ENCODE results near the gene BAZ2B.
"Not testable (repeated sequence)": the region's sequence is repeated elsewhere in the genome, so short reads cannot be mapped to it uniquely, and the experiment has no call there.

BAZ2B gene

DNA sequence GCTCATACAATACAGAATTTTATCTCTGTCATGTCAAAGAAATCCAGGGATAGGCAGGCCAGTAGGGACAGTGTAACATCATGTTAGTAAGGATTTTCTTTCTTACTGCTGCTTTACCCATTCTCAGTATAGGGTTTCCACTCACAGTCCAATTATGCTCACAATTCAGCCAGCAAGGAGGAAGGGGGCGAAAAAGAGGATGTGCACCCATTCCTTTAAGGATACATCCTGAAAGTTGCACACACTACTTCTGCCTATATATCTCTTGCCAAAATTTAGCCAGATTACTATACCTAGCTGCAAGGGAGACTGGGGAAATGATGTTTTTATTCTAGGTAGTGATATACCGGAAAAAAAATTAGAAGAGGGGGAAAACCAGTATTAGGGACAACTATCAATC, 66.1 kb downstream of the BAZ2B start:
- Histone ChIP-seq H3K4me1 (ENCODE audit: insufficient read depth, low read length) (peaks cover 4% of the 10 kb centered on the region; the same call in 1 of the 2 replicates), H3K9me3 (ENCODE audit: control insufficient read depth, insufficient read depth, low read length) (no peaks in the 10 kb centered on the region), H3K36me3 (ENCODE audit: insufficient read depth, low read length) (no peaks in the 10 kb centered on the region), H3K9ac (ENCODE audit: low read depth, low read length) (no peak overlapping the region)

DNA sequence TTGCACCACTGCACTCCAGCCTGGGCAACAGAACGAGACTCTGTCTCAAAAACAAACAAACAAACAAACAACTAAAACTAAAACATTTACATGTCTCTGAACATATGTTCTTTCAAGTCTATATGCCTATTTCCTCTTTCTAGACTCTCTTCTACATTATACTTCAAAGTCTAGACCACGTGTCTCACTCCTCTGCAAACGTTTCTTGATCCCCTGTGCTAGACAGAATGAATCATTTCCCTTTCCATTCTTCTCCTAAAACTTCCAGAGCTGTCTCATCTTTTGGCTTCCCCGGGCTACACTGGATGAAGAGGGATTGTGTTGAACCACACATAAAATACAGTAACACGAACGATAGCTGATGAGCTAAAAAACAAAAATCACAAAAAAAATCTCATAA, 67.1 kb downstream of the BAZ2B start:
- Histone ChIP-seq H3K9me3 (ENCODE audit: control insufficient read depth, insufficient read depth, low read length) (no peaks in the 10 kb centered on the region), H3K9ac (ENCODE audit: low read depth, low read length) (no peak overlapping the region), H3K36me3 (ENCODE audit: insufficient read depth, low read length) (no peaks in the 10 kb centered on the region), H3K4me1 (ENCODE audit: insufficient read depth, low read length) (peaks cover 4% of the 10 kb centered on the region; the same call in 1 of the 2 replicates)

DNA sequence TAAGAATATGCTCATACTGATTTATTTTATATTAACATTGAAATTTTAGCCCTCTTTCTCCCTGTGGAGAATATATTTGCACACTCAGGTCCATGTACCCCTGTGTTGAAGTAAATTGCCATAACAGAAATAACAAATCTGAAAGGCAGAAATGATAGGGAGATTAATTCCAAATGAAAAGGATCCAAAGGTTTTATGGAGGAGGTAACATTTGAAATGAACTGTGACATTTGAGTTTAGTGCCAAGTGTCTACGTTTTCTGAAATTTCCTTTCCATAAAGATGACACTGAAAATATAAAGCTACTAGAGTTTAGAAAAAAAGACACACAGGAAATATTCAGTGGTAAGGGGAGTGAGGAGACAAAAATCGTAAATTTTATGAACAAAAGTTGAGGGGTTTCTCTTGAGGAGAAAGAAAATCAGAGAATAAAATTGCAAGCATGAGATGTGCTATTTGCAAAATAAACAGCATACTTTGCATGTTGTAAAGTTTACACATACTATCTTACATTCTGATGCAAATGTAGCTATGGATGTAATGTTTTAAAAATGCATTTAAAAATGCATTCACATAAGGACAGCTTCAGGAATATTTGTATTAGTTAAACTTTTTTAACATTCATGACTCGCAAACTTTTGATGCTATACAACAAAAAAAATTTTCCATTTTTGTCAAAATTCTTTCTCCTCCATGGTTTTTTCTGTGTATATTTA, 69.5 kb downstream of the BAZ2B start:
- peaks cover 4% of the 10 kb centered on the region; the same call in 1 of the 2 replicates for H3K4me1 ChIP-seq (ENCODE audit: insufficient read depth, low read length)
- no peak overlapping the region for H3K9ac ChIP-seq (ENCODE audit: low read depth, low read length)
- H3K36me3 ChIP-seq (ENCODE audit: insufficient read depth, low read length), result no peaks in the 10 kb centered on the region
- H3K9me3 ChIP-seq (ENCODE audit: control insufficient read depth, insufficient read depth, low read length), result no peaks in the 10 kb centered on the region

DNA sequence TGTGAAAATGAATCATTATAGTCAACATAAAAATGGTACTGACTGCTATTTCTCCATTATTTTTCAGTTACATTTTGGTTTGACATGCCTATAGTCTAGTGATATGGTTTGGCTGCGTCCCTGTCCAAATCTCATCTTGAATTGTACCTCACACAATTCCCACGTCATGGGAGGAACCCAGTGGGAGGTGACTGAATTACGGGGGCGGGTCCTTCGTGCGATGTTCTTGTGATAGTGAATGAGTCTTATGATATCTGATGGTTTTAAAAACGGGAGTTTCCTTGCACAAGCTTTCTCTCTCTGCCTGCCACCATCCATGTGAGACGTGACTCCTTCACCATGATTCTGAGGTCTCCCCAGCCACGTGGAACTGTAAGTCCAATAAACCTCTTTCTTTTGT, 70.3 kb downstream of the BAZ2B start:
- Histone ChIP-seq H3K36me3 (ENCODE audit: insufficient read depth, low read length) (no peaks in the 10 kb centered on the region), H3K9ac (ENCODE audit: low read depth, low read length) (no peak overlapping the region), H3K4me1 (ENCODE audit: insufficient read depth, low read length) (peaks cover 4% of the 10 kb centered on the region; the same call in 1 of the 2 replicates), H3K9me3 (ENCODE audit: control insufficient read depth, insufficient read depth, low read length) (no peaks in the 10 kb centered on the region)

DNA sequence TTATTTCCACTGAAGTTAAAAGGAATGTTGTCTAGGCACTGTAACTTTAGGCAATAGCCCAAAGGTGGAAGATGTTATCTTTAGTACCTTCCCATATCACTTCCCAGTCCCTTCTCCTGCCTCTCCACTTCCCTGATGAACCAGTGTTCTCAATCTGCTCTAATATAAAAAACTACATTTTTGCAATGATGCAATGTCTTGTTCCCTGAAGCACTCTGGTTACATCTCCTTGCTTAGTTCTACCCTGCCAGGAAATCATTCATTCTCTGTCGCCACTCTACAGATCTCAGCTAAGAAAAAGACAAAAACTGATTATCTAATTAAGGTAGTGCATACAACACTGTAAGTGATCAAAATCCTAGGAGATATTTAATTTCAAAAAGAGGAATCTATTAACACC, 71.3 kb downstream of the BAZ2B start:
- Histone ChIP-seq H3K9ac (ENCODE audit: low read depth, low read length) (no peak overlapping the region), H3K36me3 (ENCODE audit: insufficient read depth, low read length) (no peaks in the 10 kb centered on the region), H3K4me1 (ENCODE audit: insufficient read depth, low read length) (peaks cover 4% of the 10 kb centered on the region; the same call in 1 of the 2 replicates), H3K9me3 (ENCODE audit: control insufficient read depth, insufficient read depth, low read length) (no peaks in the 10 kb centered on the region)

DNA sequence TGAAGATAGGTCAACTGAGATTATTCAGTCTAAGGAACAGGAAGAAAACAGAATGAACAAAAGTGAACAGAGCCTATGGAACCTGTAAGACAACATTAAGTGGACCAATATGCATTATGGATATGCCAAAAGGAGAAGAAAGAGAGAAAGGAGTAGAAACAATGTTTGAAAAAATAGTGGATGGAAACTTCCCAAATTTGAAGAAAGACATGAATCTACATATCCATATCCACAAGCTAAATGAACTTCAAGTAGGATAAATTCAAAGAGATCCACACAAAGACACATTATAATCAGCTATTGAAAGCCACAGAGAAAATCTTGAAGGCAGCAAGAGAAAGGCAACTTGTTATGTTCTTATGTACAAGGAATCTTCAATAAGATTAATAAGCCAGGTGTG, 74.2 kb downstream of the BAZ2B start:
- Histone ChIP-seq H3K36me3 (ENCODE audit: insufficient read depth, low read length) (no peaks in the 10 kb centered on the region), H3K4me1 (ENCODE audit: insufficient read depth, low read length) (peaks cover 4% of the 10 kb centered on the region; the same call in 1 of the 2 replicates), H3K9me3 (ENCODE audit: control insufficient read depth, insufficient read depth, low read length) (no peaks in the 10 kb centered on the region), H3K9ac (ENCODE audit: low read depth, low read length) (no peak overlapping the region)

DNA sequence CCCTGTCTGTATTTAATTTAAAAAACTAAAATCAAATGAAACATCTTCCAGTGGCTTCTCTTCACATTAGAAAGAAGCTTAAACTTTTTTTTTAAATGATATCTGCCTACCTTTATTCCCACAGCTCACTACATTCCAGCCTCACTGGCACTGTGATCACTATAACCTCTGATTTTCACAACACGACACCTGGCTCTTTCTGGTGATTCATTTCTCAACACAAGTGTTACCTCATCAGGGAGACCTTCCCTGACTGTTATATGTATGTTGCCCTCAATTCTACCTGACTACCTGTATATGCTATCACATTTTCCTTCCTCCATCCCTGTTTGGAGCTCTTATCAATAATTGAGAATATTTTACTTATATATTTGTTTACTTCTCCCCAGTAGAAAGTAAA, 76.6 kb downstream of the BAZ2B start:
- Histone ChIP-seq H3K4me1 (ENCODE audit: insufficient read depth, low read length) (no peaks in the 10 kb centered on the region), H3K36me3 (ENCODE audit: insufficient read depth, low read length) (no peaks in the 10 kb centered on the region), H3K9me3 (ENCODE audit: control insufficient read depth, insufficient read depth, low read length) (no peaks in the 10 kb centered on the region), H3K9ac (ENCODE audit: low read depth, low read length) (no peak overlapping the region)

DNA sequence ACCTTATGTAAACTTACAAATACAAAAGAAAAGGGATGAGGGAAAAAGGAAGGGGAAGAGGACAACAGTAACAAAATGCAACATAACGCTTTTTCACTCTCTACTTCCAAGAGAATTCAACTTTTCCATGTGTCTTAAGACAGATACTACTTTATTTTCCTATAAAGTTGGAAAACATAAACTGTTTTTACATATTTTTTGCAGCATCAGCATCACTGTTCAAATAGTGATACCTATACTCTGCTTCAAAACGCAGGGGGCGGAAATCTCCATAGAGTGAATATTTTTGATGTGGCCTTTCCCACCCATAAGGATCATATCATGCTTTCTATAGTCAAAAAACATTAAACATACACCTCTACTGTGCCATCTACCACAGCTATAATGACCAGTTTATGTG, 77.5 kb downstream of the BAZ2B start:
- H3K4me1 ChIP-seq (ENCODE audit: insufficient read depth, low read length), result no peaks in the 10 kb centered on the region
- H3K36me3 ChIP-seq (ENCODE audit: insufficient read depth, low read length), result no peaks in the 10 kb centered on the region
- H3K9ac ChIP-seq (ENCODE audit: low read depth, low read length), result no peak overlapping the region
- H3K9me3 ChIP-seq (ENCODE audit: control insufficient read depth, insufficient read depth, low read length), result no peaks in the 10 kb centered on the region

DNA sequence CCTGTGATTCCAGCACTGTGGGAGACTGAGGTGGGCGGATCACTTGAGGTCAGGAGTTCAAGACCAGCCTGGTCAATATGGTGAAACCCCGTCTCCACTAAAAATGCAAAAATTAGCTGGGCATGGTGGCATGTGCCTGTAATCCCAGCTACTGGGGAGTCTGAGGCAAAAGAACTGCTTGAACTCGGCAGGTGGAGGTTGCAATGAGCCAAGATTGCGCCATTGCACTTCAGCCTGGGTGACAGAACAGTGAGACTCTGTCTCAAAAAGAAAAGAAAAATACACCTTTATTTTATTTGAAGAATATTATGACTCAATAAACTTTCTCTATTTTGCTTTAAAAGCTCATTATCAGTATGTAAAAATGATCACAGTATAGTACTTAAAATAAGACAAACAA, 81.1 kb downstream of the BAZ2B start:
- H3K4me1 ChIP-seq (ENCODE audit: insufficient read depth, low read length); H3K9ac ChIP-seq (ENCODE audit: low read depth, low read length); H3K36me3 ChIP-seq (ENCODE audit: insufficient read depth, low read length); H3K9me3 ChIP-seq (ENCODE audit: control insufficient read depth, insufficient read depth, low read length): not testable (repeated sequence)

DNA sequence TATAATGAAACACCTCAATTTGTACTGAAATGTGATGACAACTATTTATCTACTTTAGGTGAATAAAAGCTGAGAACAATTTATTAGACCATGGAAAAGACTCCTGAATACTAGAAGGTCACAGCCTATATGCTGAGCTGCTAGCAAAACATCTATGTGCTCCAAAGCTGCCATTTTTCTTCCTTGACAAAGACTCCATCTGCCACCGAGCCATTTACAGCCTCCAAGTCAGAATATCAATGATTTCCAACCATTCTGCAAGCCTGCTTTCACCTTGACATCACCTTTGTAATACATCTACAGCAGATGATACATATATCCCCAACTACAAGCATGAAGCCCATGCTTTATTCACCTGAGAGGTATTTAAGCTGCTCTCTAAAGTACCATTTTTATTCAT, 84.9 kb downstream of the BAZ2B start:
- H3K4me1 ChIP-seq (ENCODE audit: insufficient read depth, low read length), result no peaks in the 10 kb centered on the region
- H3K36me3 ChIP-seq (ENCODE audit: insufficient read depth, low read length), result no peaks in the 10 kb centered on the region; the same call in 1 of the 2 replicates
- H3K9me3 ChIP-seq (ENCODE audit: control insufficient read depth, insufficient read depth, low read length), result no peaks in the 10 kb centered on the region; the same call in 1 of the 2 replicates
- no peak overlapping the region for H3K9ac ChIP-seq (ENCODE audit: low read depth, low read length)

DNA sequence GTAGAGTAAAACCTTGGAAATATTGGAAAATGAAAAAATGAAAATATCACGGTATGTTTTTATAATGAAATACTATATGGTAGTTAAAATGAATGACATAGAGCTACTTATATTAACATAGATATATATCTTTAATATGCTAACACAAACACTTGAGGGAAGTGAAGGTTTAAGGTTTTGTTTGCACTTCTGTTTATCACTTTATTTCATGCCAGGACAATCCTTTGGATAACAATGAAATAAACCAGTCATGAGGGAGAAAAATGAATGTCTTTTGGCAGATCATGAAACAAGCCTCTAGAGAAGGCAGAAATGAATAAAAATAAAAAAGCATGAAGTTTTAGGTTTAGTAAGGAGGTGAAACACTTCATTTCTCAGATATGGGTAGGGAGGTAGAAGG, 89.9 kb downstream of the BAZ2B start:
- H3K4me1 ChIP-seq (ENCODE audit: insufficient read depth, low read length), result peaks cover 10% of the 10 kb centered on the region
- H3K9ac ChIP-seq (ENCODE audit: low read depth, low read length), result no peak overlapping the region
- no peaks in the 10 kb centered on the region; the same call in 1 of the 2 replicates for H3K9me3 ChIP-seq (ENCODE audit: control insufficient read depth, insufficient read depth, low read length)
- H3K36me3 ChIP-seq (ENCODE audit: insufficient read depth, low read length), result no peaks in the 10 kb centered on the region; the same call in 1 of the 2 replicates

DNA sequence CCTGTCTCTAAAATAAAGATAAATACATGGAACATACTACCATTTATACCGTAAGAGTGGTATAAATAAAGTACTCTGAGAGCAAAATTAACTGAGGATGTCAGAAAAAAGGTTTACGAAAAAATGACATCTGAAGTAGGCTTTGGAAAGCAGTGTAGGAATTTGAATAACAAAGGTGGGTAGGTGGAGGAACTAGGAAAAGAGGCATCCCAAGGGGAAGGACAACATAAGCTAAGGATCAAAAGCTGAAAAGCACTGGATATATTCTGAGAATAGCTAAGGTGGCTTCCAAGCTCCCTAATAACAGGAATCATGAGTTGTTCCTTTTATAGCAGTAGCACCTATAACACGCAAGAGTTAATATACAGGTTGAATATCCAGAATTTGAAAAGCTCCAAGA, 91.3 kb downstream of the BAZ2B start:
- Histone ChIP-seq H3K9me3 (ENCODE audit: control insufficient read depth, insufficient read depth, low read length) (no peaks in the 10 kb centered on the region; the same call in 1 of the 2 replicates), H3K9ac (ENCODE audit: low read depth, low read length) (no peak overlapping the region), H3K4me1 (ENCODE audit: insufficient read depth, low read length) (peaks cover 10% of the 10 kb centered on the region), H3K36me3 (ENCODE audit: insufficient read depth, low read length) (no peaks in the 10 kb centered on the region; the same call in 1 of the 2 replicates)

DNA sequence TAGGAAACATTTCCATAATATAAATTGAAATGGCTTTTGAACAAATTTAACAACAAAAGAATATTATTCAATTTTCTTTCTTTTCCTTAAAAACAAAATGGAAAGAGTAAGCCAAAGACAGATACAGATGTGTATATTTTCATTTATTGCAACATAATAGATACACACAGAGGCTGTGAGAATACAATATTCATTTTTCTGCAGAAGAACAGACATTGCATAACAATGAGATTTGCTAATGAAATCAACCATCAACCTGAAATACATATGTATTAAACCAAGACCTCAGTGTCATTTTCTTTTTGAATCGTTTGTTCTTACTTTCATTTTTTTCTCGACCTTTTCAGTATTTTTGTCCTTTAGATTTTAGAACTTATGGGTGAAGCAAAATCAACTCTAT, 95.1 kb downstream of the BAZ2B start:
- no peak overlapping the region for H3K9ac ChIP-seq (ENCODE audit: low read depth, low read length)
- H3K36me3 ChIP-seq (ENCODE audit: insufficient read depth, low read length), result no peaks in the 10 kb centered on the region
- H3K4me1 ChIP-seq (ENCODE audit: insufficient read depth, low read length), result peaks cover 20% of the 10 kb centered on the region
- no peaks in the 10 kb centered on the region for H3K9me3 ChIP-seq (ENCODE audit: control insufficient read depth, insufficient read depth, low read length)

DNA sequence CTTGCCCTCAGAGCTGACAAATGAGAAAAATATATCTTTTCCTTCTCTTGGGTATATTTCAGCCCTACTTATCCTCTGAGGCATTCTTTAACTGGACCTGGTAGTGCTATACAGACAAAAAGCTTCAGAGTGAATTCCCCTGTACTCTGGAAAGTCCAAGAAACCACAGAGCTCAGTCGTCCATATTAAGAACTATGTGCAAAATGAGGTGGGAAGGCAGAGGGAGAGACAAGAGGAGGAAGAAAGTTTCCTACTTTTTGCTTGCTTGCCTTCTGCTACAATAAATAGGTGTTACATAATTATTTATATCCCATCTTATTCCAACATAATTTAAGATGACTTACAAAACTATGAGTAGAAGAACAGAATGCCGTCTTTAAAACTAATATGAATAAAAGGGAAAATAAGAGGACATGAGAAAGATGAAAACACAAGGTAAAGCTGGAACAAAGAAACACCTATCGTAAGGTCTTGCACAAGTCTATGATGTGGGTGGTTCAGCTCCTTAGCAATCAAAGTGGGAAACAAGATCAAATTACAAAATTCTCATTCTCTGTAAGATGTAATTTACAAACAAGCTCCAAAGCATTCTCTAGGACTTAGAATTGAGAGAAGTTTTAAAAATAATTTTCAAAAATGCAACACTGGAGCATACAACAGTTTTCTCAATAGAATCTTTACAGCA, 97.9 kb downstream of the BAZ2B start:
- H3K9ac ChIP-seq (ENCODE audit: low read depth, low read length), result no peak overlapping the region
- no peaks in the 10 kb centered on the region for H3K36me3 ChIP-seq (ENCODE audit: insufficient read depth, low read length)
- 0 out of 2 replicates have a peak, but pooled peaks cover 13% of the 10 kb centered on the region for H3K4me1 ChIP-seq (ENCODE audit: insufficient read depth, low read length)
- H3K9me3 ChIP-seq (ENCODE audit: control insufficient read depth, insufficient read depth, low read length), result no peaks in the 10 kb centered on the region

DNA sequence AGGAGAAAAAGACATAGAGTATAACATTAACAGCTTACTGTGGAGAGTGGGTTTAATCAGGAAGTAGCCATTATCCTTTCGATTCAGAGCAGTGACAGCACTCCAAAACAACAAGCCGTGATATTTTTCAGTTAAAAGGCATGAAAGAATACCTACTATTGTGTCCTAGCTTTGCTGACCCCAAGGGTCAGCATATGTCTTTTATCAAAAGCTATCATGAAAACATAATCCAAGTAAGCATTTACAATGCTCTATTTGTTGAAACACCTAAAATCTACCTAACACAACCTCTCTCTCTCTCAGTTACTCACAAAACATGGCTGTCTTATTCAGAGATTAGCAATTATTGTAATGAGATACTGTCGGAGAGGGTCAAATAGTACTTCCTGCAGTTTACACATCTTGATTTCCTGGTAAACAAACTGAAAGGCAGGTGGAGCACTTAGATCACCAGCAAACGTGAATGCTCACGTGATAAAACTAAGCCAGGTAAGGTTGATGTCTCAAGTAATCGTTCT, 100.0 kb downstream of the BAZ2B start:
- H3K9me3 ChIP-seq (ENCODE audit: control insufficient read depth, insufficient read depth, low read length), result no peaks in the 10 kb centered on the region
- peak overlapping the region; percentile 45; the same call in 1 of the 2 replicates for H3K9ac ChIP-seq (ENCODE audit: low read depth, low read length)
- no peaks in the 10 kb centered on the region for H3K36me3 ChIP-seq (ENCODE audit: insufficient read depth, low read length)
- H3K4me1 ChIP-seq (ENCODE audit: insufficient read depth, low read length), result 0 out of 2 replicates have a peak, but pooled peaks cover 13% of the 10 kb centered on the region

All from ES-I3 (cell line).